T-helper 2 cell treated with Interferon-gamma antibody and Interleukin-4, amounts not matched to agents 5 μg/mL and 100 μg/mL, for 36 hours (primary cell): Measurements from ENCODE around the gene RAB27B.

Experiments
- DNase-seq: peaks from one replicate; pipeline ENCODE4 v3.0.0; 2021; ENCODE audit warnings: low spot score
- H3K27ac Mint-ChIP-seq: one replicate; pipeline ENCODE4 v1.8.0; 2021; ENCODE audit warnings: mild to moderate bottlenecking, mixed read lengths
- H3K27me3 Mint-ChIP-seq: one replicate; pipeline ENCODE4 v1.8.0; 2021; ENCODE audit warnings: low read depth, mixed read lengths
- H3K36me3 Mint-ChIP-seq: one replicate; pipeline ENCODE4 v1.8.0; 2021; ENCODE audit warnings: low read depth, mixed read lengths
- H3K4me1 Mint-ChIP-seq: one replicate; pipeline ENCODE4 v1.8.0; 2021; ENCODE audit warnings: low read depth, mixed read lengths
- H3K4me3 Mint-ChIP-seq: one replicate; pipeline ENCODE4 v1.8.0; 2022; ENCODE audit warnings: mild to moderate bottlenecking, moderate library complexity, mixed read lengths
- H3K9me3 Mint-ChIP-seq: one replicate; pipeline ENCODE4 v1.8.0; 2021; ENCODE audit warnings: mixed read lengths

Gene RAB27B

GRCh38 chr18:54828281-54828881, at the start of gene RAB27B:
Gene RAB27B, plus strand, starts transcription at chr18:54828477. Its CDS starts 49,109 bp downstream, at chr18:54877586.
- Mint-ChIP-seq H3K36me3 (peaks cover 12% of the 10 kb centered on the region), H3K4me3 (peak within 1 kb of the TSS; percentile 85), H3K9me3 (peaks cover 11% of the 10 kb centered on the region), H3K27ac (peak within 1 kb of the TSS; percentile 62), H3K4me1 (peaks cover 15% of the 10 kb centered on the region), H3K27me3 (peaks cover 29% of the 10 kb centered on the region)
- DNase-seq = peak; percentile 75

GRCh38 chr18:54780285-54780861, 47.9 kb upstream of the RAB27B start:
- peaks cover 13% of the 10 kb centered on the region for H3K9me3 Mint-ChIP-seq
- H3K27ac Mint-ChIP-seq = no peak overlapping the region
- DNase-seq = no peak
- peaks cover 8% of the 10 kb centered on the region for H3K27me3 Mint-ChIP-seq
- H3K4me3 Mint-ChIP-seq = no peak overlapping the region
- peaks cover 12% of the 10 kb centered on the region for H3K4me1 Mint-ChIP-seq
- no peaks in the 10 kb centered on the region for H3K36me3 Mint-ChIP-seq

GRCh38 chr18:54780970-54781369, 47.3 kb upstream of the RAB27B start:
- no peaks in the 10 kb centered on the region for H3K36me3 Mint-ChIP-seq
- peaks cover 13% of the 10 kb centered on the region for H3K9me3 Mint-ChIP-seq
- DNase-seq = no peak
- H3K27ac Mint-ChIP-seq = no peak overlapping the region
- peaks cover 9% of the 10 kb centered on the region for H3K4me1 Mint-ChIP-seq
- H3K27me3 Mint-ChIP-seq = peaks cover 10% of the 10 kb centered on the region
- no peak overlapping the region for H3K4me3 Mint-ChIP-seq

GRCh38 chr18:54783139-54783538, 45.1 kb upstream of the RAB27B start:
- H3K27ac Mint-ChIP-seq = no peak overlapping the region
- peaks cover 11% of the 10 kb centered on the region for H3K27me3 Mint-ChIP-seq
- no peak for DNase-seq
- H3K9me3 Mint-ChIP-seq = peaks cover 13% of the 10 kb centered on the region
- no peaks in the 10 kb centered on the region for H3K36me3 Mint-ChIP-seq
- H3K4me1 Mint-ChIP-seq = peaks cover 3% of the 10 kb centered on the region
- H3K4me3 Mint-ChIP-seq = no peak overlapping the region

GRCh38 chr18:54786206-54786605, 42.1 kb upstream of the RAB27B start:
- DNase-seq = no peak
- no peaks in the 10 kb centered on the region for H3K36me3 Mint-ChIP-seq
- peaks cover 9% of the 10 kb centered on the region for H3K9me3 Mint-ChIP-seq
- peaks cover 7% of the 10 kb centered on the region for H3K27me3 Mint-ChIP-seq
- peaks cover 3% of the 10 kb centered on the region for H3K4me1 Mint-ChIP-seq
- H3K4me3 Mint-ChIP-seq = no peak overlapping the region
- H3K27ac Mint-ChIP-seq = no peak overlapping the region

GRCh38 chr18:54787121-54787520, 41.2 kb upstream of the RAB27B start:
- H3K27ac Mint-ChIP-seq = no peak overlapping the region
- no peak for DNase-seq
- H3K9me3 Mint-ChIP-seq = peaks cover 9% of the 10 kb centered on the region
- no peaks in the 10 kb centered on the region for H3K36me3 Mint-ChIP-seq
- H3K4me1 Mint-ChIP-seq = peaks cover 3% of the 10 kb centered on the region
- H3K27me3 Mint-ChIP-seq = peaks cover 13% of the 10 kb centered on the region
- no peak overlapping the region for H3K4me3 Mint-ChIP-seq

DNA sequence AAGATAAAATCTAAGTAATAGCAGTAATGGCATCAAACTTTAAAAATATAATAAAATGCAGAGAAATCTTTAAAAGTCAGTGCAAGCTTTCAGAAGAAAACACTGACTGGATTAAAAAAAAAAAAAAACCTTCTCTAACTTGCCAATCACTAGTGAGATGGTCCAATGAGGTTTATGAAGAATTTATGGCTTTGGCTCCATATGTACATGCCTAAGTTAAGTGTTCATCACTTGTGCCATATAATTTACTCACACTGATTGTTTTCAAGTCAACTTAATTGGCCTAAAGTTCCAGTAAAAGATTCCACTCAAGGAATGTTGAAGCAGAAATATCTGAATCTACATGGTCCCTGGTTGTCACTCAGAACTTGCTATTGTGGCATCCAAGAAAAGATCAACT, 40.7 kb upstream of the RAB27B start:
- no peak overlapping the region for H3K27ac Mint-ChIP-seq
- H3K36me3 Mint-ChIP-seq = no peaks in the 10 kb centered on the region
- peaks cover 9% of the 10 kb centered on the region for H3K9me3 Mint-ChIP-seq
- no peak for DNase-seq
- H3K4me1 Mint-ChIP-seq = peaks cover 3% of the 10 kb centered on the region
- no peak overlapping the region for H3K4me3 Mint-ChIP-seq
- peaks cover 16% of the 10 kb centered on the region for H3K27me3 Mint-ChIP-seq

- DNase-seq = no peak
- H3K4me1 Mint-ChIP-seq = peaks cover 3% of the 10 kb centered on the region
- H3K36me3 Mint-ChIP-seq = no peaks in the 10 kb centered on the region
- no peaks in the 10 kb centered on the region for H3K9me3 Mint-ChIP-seq
- no peak overlapping the region for H3K27ac Mint-ChIP-seq
- H3K27me3 Mint-ChIP-seq = peaks cover 19% of the 10 kb centered on the region
- no peak overlapping the region for H3K4me3 Mint-ChIP-seq
Measured at GRCh38 chr18:54790109-54790508, 38.2 kb upstream of the RAB27B start.

DNA sequence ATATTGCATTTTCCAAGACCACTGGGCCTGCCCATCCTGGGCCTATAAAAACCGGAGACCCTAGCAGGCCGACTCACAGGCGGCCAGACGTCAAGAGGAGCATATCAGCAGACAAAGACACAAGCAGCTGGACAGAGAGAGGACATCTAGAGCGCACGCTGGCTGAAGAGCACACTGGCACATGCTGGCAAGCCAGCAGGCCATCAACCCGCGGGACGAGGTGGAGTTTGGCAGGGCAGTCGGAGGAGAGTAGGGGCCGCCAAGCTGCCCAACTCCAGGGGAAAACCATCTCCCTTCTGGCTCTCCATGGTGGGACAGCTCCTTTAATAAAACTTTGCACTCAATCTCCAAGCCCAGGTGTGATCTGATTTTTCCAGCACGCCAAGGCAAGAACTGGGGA, 36.6 kb upstream of the RAB27B start:
- DNase-seq = no peak
- Mint-ChIP-seq H3K4me3 (no peak overlapping the region), H3K36me3 (no peaks in the 10 kb centered on the region), H3K27me3 (peaks cover 16% of the 10 kb centered on the region), H3K9me3 (no peaks in the 10 kb centered on the region), H3K4me1 (peaks cover 3% of the 10 kb centered on the region), H3K27ac (no peak overlapping the region)

GRCh38 chr18:54792079-54792478, 36.2 kb upstream of the RAB27B start:
- no peaks in the 10 kb centered on the region for H3K36me3 Mint-ChIP-seq
- no peak overlapping the region for H3K4me3 Mint-ChIP-seq
- H3K27me3 Mint-ChIP-seq = peaks cover 16% of the 10 kb centered on the region
- no peak overlapping the region for H3K27ac Mint-ChIP-seq
- peaks cover 3% of the 10 kb centered on the region for H3K4me1 Mint-ChIP-seq
- no peak for DNase-seq
- no peaks in the 10 kb centered on the region for H3K9me3 Mint-ChIP-seq

GRCh38 chr18:54794823-54795222, 33.5 kb upstream of the RAB27B start:
- Mint-ChIP-seq H3K27me3 (peaks cover 16% of the 10 kb centered on the region), H3K27ac (no peak overlapping the region), H3K4me3 (no peak overlapping the region), H3K36me3 (no peaks in the 10 kb centered on the region), H3K9me3 (no peaks in the 10 kb centered on the region), H3K4me1 (no peaks in the 10 kb centered on the region)
- no peak for DNase-seq

GRCh38 chr18:54798186-54798585, 30.1 kb upstream of the RAB27B start:
- H3K36me3 Mint-ChIP-seq = no peaks in the 10 kb centered on the region
- H3K4me3 Mint-ChIP-seq = no peak overlapping the region
- no peaks in the 10 kb centered on the region for H3K4me1 Mint-ChIP-seq
- DNase-seq = no peak
- H3K9me3 Mint-ChIP-seq = no peaks in the 10 kb centered on the region
- H3K27me3 Mint-ChIP-seq = peaks cover 6% of the 10 kb centered on the region
- no peak overlapping the region for H3K27ac Mint-ChIP-seq

DNA sequence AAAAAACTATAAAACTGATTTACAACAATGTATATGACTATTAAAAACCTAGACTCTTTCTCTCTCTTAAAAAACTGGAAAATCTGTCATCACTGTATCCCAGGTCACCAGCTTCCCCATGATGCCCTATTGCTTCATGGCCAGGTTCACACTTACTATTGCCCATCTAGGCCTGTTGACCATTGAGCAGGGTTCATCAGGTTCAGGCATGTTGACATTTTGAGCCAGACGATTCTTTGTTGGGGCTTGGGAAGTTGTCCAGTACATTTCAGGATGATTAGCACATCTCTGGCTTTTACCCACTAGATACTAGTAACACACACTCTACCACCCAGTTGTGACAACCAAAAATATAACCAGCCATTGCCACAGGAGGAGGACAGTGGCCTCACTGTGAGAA, 26.9 kb upstream of the RAB27B start:
- Mint-ChIP-seq H3K27ac (no peak overlapping the region), H3K4me3 (no peak overlapping the region), H3K4me1 (peaks cover 17% of the 10 kb centered on the region), H3K36me3 (peaks cover 5% of the 10 kb centered on the region), H3K27me3 (peaks cover 9% of the 10 kb centered on the region), H3K9me3 (no peaks in the 10 kb centered on the region)
- DNase-seq = no peak

DNA sequence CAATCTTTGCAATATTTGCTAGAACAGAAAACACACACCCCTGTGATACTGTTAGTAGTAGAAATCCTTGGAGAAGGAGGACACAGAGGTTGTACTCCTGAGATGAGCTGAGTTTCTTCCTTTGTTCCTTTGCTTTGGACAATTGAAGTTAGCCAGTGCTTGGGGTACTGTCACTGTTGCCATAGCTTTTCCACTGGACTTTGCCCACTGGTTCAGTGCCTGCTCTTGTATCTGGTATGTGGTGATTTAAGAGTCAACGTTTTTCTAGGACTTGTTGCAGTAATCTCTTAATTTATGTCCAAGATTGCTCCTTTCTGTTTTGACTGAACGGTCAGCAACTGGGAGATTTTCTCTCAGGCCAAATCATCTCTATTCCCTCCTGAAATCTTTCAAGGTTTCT, 26.1 kb upstream of the RAB27B start:
- Mint-ChIP-seq H3K9me3 (no peaks in the 10 kb centered on the region), H3K4me3 (no peak overlapping the region), H3K4me1 (peaks cover 17% of the 10 kb centered on the region), H3K27me3 (peaks cover 9% of the 10 kb centered on the region), H3K36me3 (peaks cover 5% of the 10 kb centered on the region), H3K27ac (no peak overlapping the region)
- no peak for DNase-seq
